Raji (cell line): ENCODE results near the gene ADCY3.

Experiments
- POLR2A ChIP-seq: IDR thresholded peaks from 2 replicates; pipeline ENCODE4 v1.6.1; 2011; ENCODE audit warnings: low read depth, low read length, control low read depth; ENCODE audit not compliant: insufficient read depth

The ADCY3 gene

DNA sequence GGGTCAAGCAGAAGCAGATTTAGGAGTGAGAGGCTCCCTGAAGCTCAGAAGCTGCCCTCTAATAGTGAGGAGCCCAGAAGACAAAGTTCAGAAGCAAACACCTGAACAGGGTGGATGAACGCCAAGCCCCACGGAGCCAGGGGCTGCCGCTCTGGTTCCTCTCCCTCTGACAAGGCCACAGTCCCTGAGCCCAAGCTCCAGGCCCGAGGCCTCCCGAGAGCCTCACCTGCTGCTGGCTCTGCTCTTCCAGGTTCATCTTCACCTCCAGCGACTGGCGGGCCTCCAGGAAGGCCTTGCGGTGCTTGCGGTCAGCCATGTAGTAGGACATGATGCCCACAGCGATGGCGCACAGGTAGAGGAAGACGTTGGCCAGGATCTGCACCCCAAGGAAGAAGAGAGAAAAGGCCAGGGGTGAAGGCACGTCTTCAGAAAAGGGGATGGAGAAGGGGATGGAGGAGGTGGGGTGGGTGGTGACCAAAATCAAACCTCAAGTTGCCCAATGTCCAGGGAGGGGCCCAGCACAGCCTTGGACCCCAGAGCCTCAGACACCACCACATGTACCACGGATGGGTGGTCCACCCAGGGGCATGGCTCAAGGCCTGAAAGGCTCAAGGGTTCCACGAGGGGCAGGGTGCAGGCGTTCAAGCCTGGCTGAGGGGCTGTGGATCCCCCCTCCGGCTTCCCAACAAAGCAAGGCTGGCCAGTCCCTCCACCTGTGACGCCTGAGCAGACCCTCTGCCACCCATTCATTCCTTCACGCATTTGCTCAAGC is 47.5 kb downstream of the ADCY3 start:
- TF ChIP-seq POLR2A: no peak

- TF ChIP-seq POLR2A: no peak
Observed at GRCh38 chr2:24871852-24872333, 48.1 kb downstream of the ADCY3 start.

DNA sequence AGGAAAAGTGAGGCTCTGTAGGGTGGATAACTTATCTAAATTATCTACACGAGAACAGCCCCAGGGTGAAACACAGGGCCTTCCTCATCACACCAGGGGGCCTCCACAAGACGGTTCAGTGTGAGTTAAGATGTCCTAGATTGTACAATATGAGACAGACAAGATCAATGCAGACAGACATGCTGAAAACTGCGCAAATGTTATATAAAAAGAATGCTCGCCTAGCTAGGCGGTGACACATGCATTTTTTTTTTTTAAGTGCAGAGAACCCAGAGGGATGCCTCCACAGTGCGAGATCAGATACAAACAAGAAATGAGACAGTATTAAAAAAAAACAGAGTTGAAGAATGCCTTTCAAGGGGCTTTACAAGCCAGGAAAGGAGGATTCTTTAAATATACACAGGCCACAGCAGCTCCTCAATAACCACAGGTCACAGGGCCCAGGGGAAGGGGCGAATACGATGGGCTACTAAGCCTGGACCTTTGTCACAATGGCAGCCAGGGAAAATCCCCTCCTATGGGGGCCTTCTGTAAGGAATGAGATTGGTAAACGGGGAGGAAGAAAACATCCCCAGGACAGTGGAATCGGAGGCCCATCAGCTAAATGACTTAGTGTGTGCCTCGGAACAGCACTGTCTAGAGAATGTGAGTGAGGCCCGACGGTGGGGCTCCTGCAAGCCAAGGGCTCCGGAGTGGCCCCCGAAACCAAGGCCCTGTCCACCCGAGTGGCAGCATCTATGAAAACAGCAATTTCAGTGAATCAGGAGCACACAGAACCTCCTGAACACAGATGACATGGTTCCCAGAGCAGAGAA is 48.9 kb downstream of the ADCY3 start:
- TF ChIP-seq POLR2A: no peak

DNA sequence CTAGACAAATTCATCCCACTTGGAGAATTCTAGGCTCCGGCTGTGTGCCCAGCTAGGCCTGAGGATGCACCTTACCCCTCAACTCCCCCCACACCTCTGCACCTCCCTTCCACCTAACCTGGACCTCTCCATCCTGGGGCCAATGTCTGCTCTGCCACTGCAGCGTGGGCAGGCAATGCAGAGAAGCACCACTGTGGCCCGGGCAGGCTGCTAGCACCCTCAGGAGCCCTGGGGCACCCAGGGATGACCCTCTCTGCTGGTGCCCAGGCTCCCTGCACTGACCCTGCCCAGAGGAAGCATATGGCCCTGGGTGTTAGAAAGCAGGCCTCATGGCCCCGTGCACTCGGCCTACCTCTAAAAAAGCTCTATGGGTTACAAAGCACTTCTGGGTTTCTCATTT is 49.6 kb downstream of the ADCY3 start:
- TF ChIP-seq POLR2A: no peak

- TF ChIP-seq POLR2A: no peak
Observed at GRCh38 chr2:24866946-24867345, 53.1 kb downstream of the ADCY3 start.

DNA sequence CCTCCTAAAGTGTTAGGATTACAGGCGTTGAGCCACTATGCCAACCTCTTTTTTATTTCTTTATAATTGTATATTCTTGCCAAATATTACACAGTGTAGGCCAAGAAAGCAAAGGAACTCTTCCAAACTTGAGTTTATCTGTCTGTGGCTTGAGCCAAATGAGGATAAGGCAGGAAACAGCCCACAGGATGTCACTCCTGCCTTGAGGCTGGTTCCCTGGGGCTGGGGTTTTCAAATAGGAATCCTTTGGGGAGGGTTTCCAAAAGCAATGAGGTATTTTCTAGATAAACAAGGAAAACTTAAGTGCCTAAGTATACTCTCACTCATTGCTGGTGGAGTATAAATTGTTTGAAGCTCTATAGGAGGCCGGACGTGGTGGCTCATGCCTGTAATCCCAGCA is 56.4 kb downstream of the ADCY3 start:
- no peak for TF ChIP-seq POLR2A

GRCh38 chr2:24861500-24861899 is 58.5 kb downstream of the ADCY3 start:
- TF ChIP-seq POLR2A: no peak

GRCh38 chr2:24860631-24861030 is 59.4 kb downstream of the ADCY3 start:
- TF ChIP-seq POLR2A: no peak

GRCh38 chr2:24859968-24860600 is 60.0 kb downstream of the ADCY3 start:
- no peak for TF ChIP-seq POLR2A

DNA sequence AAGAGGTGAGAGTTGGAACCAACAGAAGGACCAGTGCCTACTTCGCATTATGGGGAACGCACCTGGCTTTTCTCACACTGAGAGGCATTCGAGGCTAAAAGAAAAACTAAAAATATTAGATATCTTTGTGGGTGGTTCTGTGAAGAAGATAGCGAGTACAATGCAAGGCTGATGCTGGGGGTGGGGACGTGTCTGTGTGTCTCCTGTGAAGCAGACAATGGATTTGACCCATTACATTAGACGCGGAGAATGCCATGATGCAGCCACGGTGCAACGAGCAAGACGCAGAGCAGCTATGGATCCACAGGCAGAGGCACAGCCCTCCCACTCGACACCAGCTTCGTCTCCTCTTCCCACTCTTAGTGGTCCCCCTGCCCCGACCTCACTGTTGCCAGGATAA is 61.0 kb downstream of the ADCY3 start:
- no peak for TF ChIP-seq POLR2A

- TF ChIP-seq POLR2A: no peak
Observed at GRCh38 chr2:24857746-24858145, 62.3 kb downstream of the ADCY3 start.

- no peak for TF ChIP-seq POLR2A
Observed at GRCh38 chr2:24856791-24857211, 63.2 kb downstream of the ADCY3 start.

GRCh38 chr2:24855726-24856125 is 64.3 kb downstream of the ADCY3 start:
- TF ChIP-seq POLR2A: no peak

GRCh38 chr2:24855022-24855622 is 64.9 kb downstream of the ADCY3 start:
- no peak for TF ChIP-seq POLR2A

GRCh38 chr2:24853996-24854395 is 66.0 kb downstream of the ADCY3 start:
- no peak for TF ChIP-seq POLR2A
